Stimulated activated CD4-positive, alpha-beta T cell treated with anti-CD3 and anti-CD28 coated beads, Interleukin-15, amount 100 ng/mL, for 48 hours (primary cell): ENCODE results near the gene HSPA1L.

ENCODE experiments used
- DNase-seq, 2 donors: peaks; one replicate each; pipeline ENCODE4 v3.0.0-alpha.2; 2020; ENCODE audit warnings: low read depth in 2 of 2

HSPA1L gene

GRCh38 chr6:31763619-31763940 lies 51.5 kb downstream of the HSPA1L start:
- DNase-seq = no peak

GRCh38 chr6:31762878-31763618 lies 52.0 kb downstream of the HSPA1L start:
- DNase-seq = no peak

GRCh38 chr6:31762356-31762755 lies 52.7 kb downstream of the HSPA1L start, which contains the start of gene SAPCD1:
TSS of gene SAPCD1 (plus strand) at chr6:31762656. CDS start at chr6:31763055, 399 bp downstream.
- no peak for DNase-seq

- DNase-seq = no peak
Observed at GRCh38 chr6:31761343-31761742, 53.7 kb downstream of the HSPA1L start.

- no peak for DNase-seq
Observed at GRCh38 chr6:31760790-31761189, 54.3 kb downstream of the HSPA1L start.
